Spleen (tissue), 11 donors: ENCODE data around the gene TBXAS1. TPM values are rescaled to one million over a fixed set of nuclear protein-coding genes. Genes with fewer than 3 reads are reported as not detected.
A peak's percentile ranks its signal among the peaks of the same experiment; 100 is the strongest.

Source experiments
- DNase-seq: peaks from one replicate; pipeline ENCODE4 v3.0.0-alpha.2; 2020
- H3K27ac ChIP-seq, 8 donors: fragments of 200-600 bp; sonication (generic) in 7 of 8; 1 replicate in 4 of 8; 2 replicates in 4 of 8; pipeline versions ENCODE4 v1.5.0 to v1.8.0; 2016 to 2021; ENCODE audit warnings: inconsistent platforms in 4 of 8, mild to moderate bottlenecking in 4 of 8, moderate library complexity in 1 of 8
- H3K27me3 ChIP-seq, 7 donors: fragments of 200-600 bp; sonication (generic) in 6 of 7; replicated peaks in 1 of 7; 1 replicate in 4 of 7; 2 replicates in 3 of 7; pipeline versions ENCODE4 v1.5.0 to v1.8.0; 2016 to 2021; ENCODE audit warnings: inconsistent platforms in 3 of 7, mild to moderate bottlenecking in 1 of 7
- H3K36me3 ChIP-seq, 6 donors: fragments of 200-600 bp; sonication (generic) in 5 of 6; 1 replicate in 4 of 6; 2 replicates in 2 of 6; pipeline versions ENCODE4 v1.5.0 to v1.8.0; 2016 to 2021; ENCODE audit warnings: inconsistent platforms in 2 of 6
- H3K4me1 ChIP-seq, 6 donors: fragments of 200-600 bp; sonication (generic) in 5 of 6; 1 replicate in 3 of 6; 2 replicates in 3 of 6; pipeline versions ENCODE4 v1.5.0 to v1.8.0; 2016 to 2021; ENCODE audit warnings: inconsistent platforms in 3 of 6
- H3K4me3 ChIP-seq, 8 donors: fragments of 200-600 bp; sonication (generic) in 7 of 8; 1 replicate in 4 of 8; 2 replicates in 4 of 8; pipeline versions ENCODE4 v1.5.0 to v1.8.0; 2016 to 2021; ENCODE audit warnings: inconsistent platforms in 4 of 8, mild to moderate bottlenecking in 4 of 8, moderate library complexity in 2 of 8
- H3K9me3 ChIP-seq, 8 donors: fragments of 200-600 bp; sonication (generic) in 7 of 8; 1 replicate in 4 of 8; 2 replicates in 4 of 8; pipeline versions ENCODE4 v1.5.0 to v1.8.0; 2016 to 2021; ENCODE audit warnings: inconsistent platforms in 4 of 8
- CTCF ChIP-seq, 11 experiments: fragments of 200-600 bp in 7 of 11; fragments of 450-650 bp in 4 of 11; sonication (generic) in 4 of 11; IDR thresholded peaks in 8 of 11; conservative IDR thresholded peaks in 3 of 11; 1 replicate in 7 of 11; 2 replicates in 4 of 11; pipeline versions ENCODE4 v1.4.0 to v1.8.0; 2016 to 2021; ENCODE audit warnings: antibody characterized with exemption in 11 of 11, inconsistent platforms in 4 of 11, mild to moderate bottlenecking in 1 of 11
- POLR2A ChIP-seq, 3 donors: fragments of 450-650 bp; IDR thresholded peaks; one replicate each; pipeline ENCODE4 v1.5.1; 2017; ENCODE audit warnings: antibody characterized with exemption in 3 of 3, mild to moderate bottlenecking in 1 of 3
- POLR2AphosphoS5 ChIP-seq, 3 donors: sonication (generic); formaldehyde crosslinking; IDR thresholded peaks; one replicate each; pipeline ENCODE4 v1.5.1; 2017; ENCODE audit warnings: antibody characterized with exemption in 3 of 3
- WGBS, 5 donors: extraction: QIAGEN DNeasy Blood & Tissue Kit in 3 of 5; methylation state at CpG; one replicate each; pipeline versions ENCODE4 v1.1.5 to v1.1.7; 2013 to 2018; 5-methylcytosine and 5-hydroxymethylcytosine counted together
- intact Hi-C: fragments of 100-400 bp; cut with DNase I; formaldehyde crosslinking; loops from one replicate; pipeline ENCODE4 v1.15.0; 2023; ENCODE audit warnings: low total_unique reads
- polyA plus RNA-seq, 3 donors: library from polyadenylated mRNA; stranded (reverse); fragments of 200-250 nt; gene quantifications; one replicate each; pipeline ENCODE4 v1.2.1, GENCODE V29; 2013
- total RNA-seq, 7 donors: library from RNA; depleted of rRNA in 3 of 7; stranded (reverse); fragments of >200 nt in 3 of 7; fragmentation: NEBNext Ultra II Directional in 4 of 7; extraction: Animal tissue kit (Norgen Biotek cat#: 25700) in 4 of 7; gene quantifications; one replicate each; pipeline versions ENCODE4 v1.1.0 to v1.2.1, GENCODE V29; 2016 to 2021
- donor health status: healthy with polysubstance abuse.
- donor health status: DM: no; HTN: no; CAD: no; lungs with moderate emphysema.
- donor health status: DM: no; HTN: no; CAD: no.
- donor health status: Bipolar disorder and iron deficiency.
- donor health status: healthy.
- donor health status: DM: no; HTN: no; CAD: no.
- donor health status: DM: yes; HTN: yes; CAD: no.

Gene TBXAS1
- total and polyA plus RNA-seq, 10 donors = 19.8 to 287 (median 147) TPM

- H3K27ac ChIP-seq = no peak overlapping the region
- H3K36me3 ChIP-seq = peaks cover 0 to 7% (median 0%) of the 10 kb centered on the region in 6 donors
- intact Hi-C loops = no loop called here
- DNase-seq = no peak
- WGBS, 5 donors = 89 to 97% (median 95%) methylated on average over 7 of the region's 7 CpGs
- H3K4me1 ChIP-seq = peaks cover 0 to 35% (median 5%) of the 10 kb centered on the region in 6 donors
- no peak for TF ChIP-seq CTCF (IDR thresholded peaks at IDR 0.05 in 8 of 11, conservative IDR thresholded peaks at IDR 0.05 in 3 of 11)
- no peak for TF ChIP-seq POLR2AphosphoS5 (IDR thresholded peaks at IDR 0.05)
- TF ChIP-seq POLR2A (IDR thresholded peaks at IDR 0.05) = no peak
- peaks cover 0 to 13% (median 7%) of the 10 kb centered on the region in 8 donors for H3K9me3 ChIP-seq
- H3K27me3 ChIP-seq = no peaks in the 10 kb centered on the region
- H3K4me3 ChIP-seq = no peak overlapping the region
Observed at GRCh38 chr7:139866047-139866837, 37.2 kb downstream of the TBXAS1 start.

- intact Hi-C loops = no loop called here
- H3K4me3 ChIP-seq = no peak overlapping the region
- WGBS, 5 donors = 87 to 93% (median 91%) methylated on average over 8 of the region's 8 CpGs
Observed at GRCh38 chr7:139867847-139868246, 38.8 kb downstream of the TBXAS1 start.

GRCh38 chr7:139869886-139870285, 40.8 kb downstream of the TBXAS1 start:
- Histone ChIP-seq H3K27ac (peak overlapping the region in 3 of 8 donors; percentile 24 to 49 (median 34)), H3K27me3 (no peaks in the 10 kb centered on the region), H3K4me1 (peaks cover 0 to 44% (median 8%) of the 10 kb centered on the region in 6 donors), H3K36me3 (peaks cover 0 to 41% (median 2%) of the 10 kb centered on the region in 6 donors), H3K4me3 (no peak overlapping the region), H3K9me3 (no peaks in the 10 kb centered on the region)
- 34 to 61% (median 40%) methylated on average over 2 of the region's 2 CpGs for WGBS, 5 donors
- TF ChIP-seq POLR2A (IDR thresholded peaks at IDR 0.05) (no peak), CTCF (IDR thresholded peaks at IDR 0.05 in 8 of 11, conservative IDR thresholded peaks at IDR 0.05 in 3 of 11) (no peak), POLR2AphosphoS5 (IDR thresholded peaks at IDR 0.05) (peak in 1 of 3 donors; percentile 41)
- no peak for DNase-seq
- intact Hi-C loops = no loop called here

More at GRCh38 chr7:139867847-139868246, 38.8 kb downstream of the TBXAS1 start:
- H3K4me1 ChIP-seq = peaks cover 0 to 24% (median 0%) of the 10 kb centered on the region in 6 donors
- no peak for TF ChIP-seq POLR2AphosphoS5 (IDR thresholded peaks at IDR 0.05)
- no peak for TF ChIP-seq POLR2A (IDR thresholded peaks at IDR 0.05)
- TF ChIP-seq CTCF (IDR thresholded peaks at IDR 0.05 in 8 of 11, conservative IDR thresholded peaks at IDR 0.05 in 3 of 11) = no peak
- no peaks in the 10 kb centered on the region for H3K27me3 ChIP-seq
- peak overlapping the region in 1 of 8 donors; percentile 24 for H3K27ac ChIP-seq
- peaks cover 0 to 13% (median 7%) of the 10 kb centered on the region in 8 donors for H3K9me3 ChIP-seq
- peaks cover 0 to 20% (median 2%) of the 10 kb centered on the region in 6 donors for H3K36me3 ChIP-seq
- no peak for DNase-seq

GRCh38 chr7:139870380-139870779, 41.3 kb downstream of the TBXAS1 start:
- intact Hi-C loops = no loop called here
- peak overlapping the region in 3 of 8 donors; percentile 10 to 49 (median 24) for H3K27ac ChIP-seq
- no peaks in the 10 kb centered on the region for H3K9me3 ChIP-seq
- H3K4me1 ChIP-seq = peaks cover under 1 to 48% (median 9%) of the 10 kb centered on the region in 6 donors
- no peaks in the 10 kb centered on the region for H3K27me3 ChIP-seq
- DNase-seq = no peak
- WGBS, 5 donors = 65 to 80% (median 79%) methylated on average over 7 of the region's 7 CpGs
- H3K4me3 ChIP-seq = no peak overlapping the region
- peaks cover 0 to 43% (median 2%) of the 10 kb centered on the region in 6 donors for H3K36me3 ChIP-seq
- TF ChIP-seq POLR2A (IDR thresholded peaks at IDR 0.05) = no peak
- TF ChIP-seq CTCF (IDR thresholded peaks at IDR 0.05 in 8 of 11, conservative IDR thresholded peaks at IDR 0.05 in 3 of 11) = no peak
- TF ChIP-seq POLR2AphosphoS5 (IDR thresholded peaks at IDR 0.05) = no peak
